Endothelial cell of umbilical vein (primary cell): ENCODE data around the gene FRMD4A.

Experiments
- EZH2 ChIP-seq: IDR thresholded peaks from 2 replicates; pipeline ENCODE4 v1.6.1; 2012; ENCODE audit warnings: borderline replicate concordance, low read depth, mild to moderate bottlenecking, moderate library complexity, low read length, inconsistent platforms; ENCODE audit not compliant: severe bottlenecking
- POLR2A ChIP-seq: IDR thresholded peaks from 2 replicates; pipeline ENCODE4 v1.6.1; 2012; ENCODE audit warnings: low read depth, mild to moderate bottlenecking, control low read depth, low read length
- TF ChIP-seq, protein P1 (sequence below), 2 donors: IDR thresholded peaks; 1 replicate in 1 of 2; 2 replicates in 1 of 2; pipeline ENCODE4 v1.5.1; 2011; ENCODE audit warnings: low read length in 2 of 2, mild to moderate bottlenecking in 2 of 2, moderate library complexity in 2 of 2, control low read depth in 1 of 2, inconsistent platforms in 1 of 2, low read depth in 1 of 2; ENCODE audit not compliant: insufficient read depth in 1 of 2; ENCODE audit errors: extremely low read depth in 1 of 2

DNA sequence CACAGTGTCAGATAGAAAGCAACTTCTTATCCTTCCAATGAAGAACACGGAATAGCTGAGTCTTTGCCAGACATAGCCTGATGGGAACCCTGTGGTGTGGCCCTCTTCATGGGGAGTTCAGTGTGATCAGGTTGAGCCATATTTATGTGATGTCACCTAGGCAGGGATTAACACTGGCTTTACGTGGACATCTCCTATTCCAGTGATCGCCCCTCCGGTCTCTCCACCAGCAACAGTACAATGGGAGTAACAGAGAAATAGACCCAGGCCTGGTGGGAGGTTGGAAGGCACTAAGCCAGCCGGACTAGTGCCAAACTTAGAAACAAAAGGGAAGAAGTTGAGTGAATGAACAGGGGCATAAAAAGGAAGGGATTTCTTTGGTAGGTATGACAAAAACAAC is 385.9 kb downstream of the FRMD4A start:
- TF ChIP-seq, protein P1, sequence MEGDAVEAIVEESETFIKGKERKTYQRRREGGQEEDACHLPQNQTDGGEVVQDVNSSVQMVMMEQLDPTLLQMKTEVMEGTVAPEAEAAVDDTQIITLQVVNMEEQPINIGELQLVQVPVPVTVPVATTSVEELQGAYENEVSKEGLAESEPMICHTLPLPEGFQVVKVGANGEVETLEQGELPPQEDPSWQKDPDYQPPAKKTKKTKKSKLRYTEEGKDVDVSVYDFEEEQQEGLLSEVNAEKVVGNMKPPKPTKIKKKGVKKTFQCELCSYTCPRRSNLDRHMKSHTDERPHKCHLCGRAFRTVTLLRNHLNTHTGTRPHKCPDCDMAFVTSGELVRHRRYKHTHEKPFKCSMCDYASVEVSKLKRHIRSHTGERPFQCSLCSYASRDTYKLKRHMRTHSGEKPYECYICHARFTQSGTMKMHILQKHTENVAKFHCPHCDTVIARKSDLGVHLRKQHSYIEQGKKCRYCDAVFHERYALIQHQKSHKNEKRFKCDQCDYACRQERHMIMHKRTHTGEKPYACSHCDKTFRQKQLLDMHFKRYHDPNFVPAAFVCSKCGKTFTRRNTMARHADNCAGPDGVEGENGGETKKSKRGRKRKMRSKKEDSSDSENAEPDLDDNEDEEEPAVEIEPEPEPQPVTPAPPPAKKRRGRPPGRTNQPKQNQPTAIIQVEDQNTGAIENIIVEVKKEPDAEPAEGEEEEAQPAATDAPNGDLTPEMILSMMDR (IDR thresholded peaks at IDR 0.05; ENCODE audit: extremely low read depth in 1 of 2, insufficient read depth in 1 of 2, low read depth in 1 of 2, low read length in 2 of 2), result no peak
- TF ChIP-seq EZH2 (no peak), POLR2A (no peak)
